Measurements from ENCODE around the gene DENND4B.

Gene DENND4B

DNA sequence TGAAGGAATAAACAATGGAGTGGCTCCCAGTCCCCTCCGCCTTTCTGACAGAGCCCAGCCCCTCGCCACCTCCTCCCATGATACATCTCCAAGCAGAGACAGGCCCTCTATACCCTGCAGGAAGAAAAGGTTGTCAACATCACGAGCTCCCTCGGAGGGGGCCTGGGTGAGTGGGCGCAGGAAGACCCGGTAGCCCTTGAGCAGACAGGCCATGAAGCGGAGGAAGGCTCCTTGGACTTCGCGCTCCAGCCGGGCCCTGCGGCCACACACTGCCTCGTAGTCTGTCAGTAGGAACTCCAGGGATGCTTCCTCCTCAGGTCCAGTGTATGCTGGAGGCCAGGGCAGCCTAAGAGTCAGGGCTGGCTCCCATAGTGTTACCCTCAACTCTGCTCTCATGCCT, 7.0 kb downstream of the DENND4B start:
- Histone ChIP-seq H3K27ac (no peak overlapping the region), H3K27me3 (no peaks in the 10 kb centered on the region), H3K4me3 (no peak overlapping the region), H3K36me3 (peaks cover 59 to 95% (median 80%) of the 10 kb centered on the region in 3 donors), H3K9me3 (no peaks in the 10 kb centered on the region), H3K4me1 (peaks cover 0 to 10% (median under 1%) of the 10 kb centered on the region in 4 donors)
- TF ChIP-seq, protein P1, sequence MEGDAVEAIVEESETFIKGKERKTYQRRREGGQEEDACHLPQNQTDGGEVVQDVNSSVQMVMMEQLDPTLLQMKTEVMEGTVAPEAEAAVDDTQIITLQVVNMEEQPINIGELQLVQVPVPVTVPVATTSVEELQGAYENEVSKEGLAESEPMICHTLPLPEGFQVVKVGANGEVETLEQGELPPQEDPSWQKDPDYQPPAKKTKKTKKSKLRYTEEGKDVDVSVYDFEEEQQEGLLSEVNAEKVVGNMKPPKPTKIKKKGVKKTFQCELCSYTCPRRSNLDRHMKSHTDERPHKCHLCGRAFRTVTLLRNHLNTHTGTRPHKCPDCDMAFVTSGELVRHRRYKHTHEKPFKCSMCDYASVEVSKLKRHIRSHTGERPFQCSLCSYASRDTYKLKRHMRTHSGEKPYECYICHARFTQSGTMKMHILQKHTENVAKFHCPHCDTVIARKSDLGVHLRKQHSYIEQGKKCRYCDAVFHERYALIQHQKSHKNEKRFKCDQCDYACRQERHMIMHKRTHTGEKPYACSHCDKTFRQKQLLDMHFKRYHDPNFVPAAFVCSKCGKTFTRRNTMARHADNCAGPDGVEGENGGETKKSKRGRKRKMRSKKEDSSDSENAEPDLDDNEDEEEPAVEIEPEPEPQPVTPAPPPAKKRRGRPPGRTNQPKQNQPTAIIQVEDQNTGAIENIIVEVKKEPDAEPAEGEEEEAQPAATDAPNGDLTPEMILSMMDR (IDR thresholded peaks at IDR 0.05) = no peak
- DNase-seq = no peak
- intact Hi-C loops (cut with DNase I; ENCODE audit: low total_unique reads) = no loop called here

DNA sequence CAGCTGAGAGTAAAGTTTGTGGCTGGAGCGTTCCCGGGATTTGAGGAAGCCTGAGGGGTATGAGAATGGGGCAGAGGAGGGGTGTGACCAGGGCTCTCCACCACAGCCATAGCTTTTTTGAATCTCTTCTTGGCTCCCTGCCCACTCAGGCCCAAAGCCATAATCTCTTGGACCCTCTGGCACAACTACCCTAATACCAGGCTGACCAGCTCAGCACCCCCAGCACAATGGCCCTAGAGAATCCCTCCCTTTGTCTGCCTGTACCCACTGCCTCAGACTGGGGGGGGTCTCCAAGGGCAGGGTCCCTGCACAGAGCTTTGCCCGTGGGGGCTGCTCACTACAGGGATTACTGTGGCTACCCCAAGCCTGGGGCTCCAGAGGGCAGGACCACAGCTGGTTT, 7.5 kb downstream of the DENND4B start:
- no peak overlapping the region for H3K27ac ChIP-seq
- no peak overlapping the region for H3K4me3 ChIP-seq
- no peaks in the 10 kb centered on the region for H3K9me3 ChIP-seq
- no peaks in the 10 kb centered on the region for H3K27me3 ChIP-seq
- intact Hi-C loops (cut with DNase I; ENCODE audit: low total_unique reads) = no loop called here
- peak in 1 of 2 donors; percentile 54 for DNase-seq
- peaks cover 0 to 5% (median 0%) of the 10 kb centered on the region in 4 donors for H3K4me1 ChIP-seq
- H3K36me3 ChIP-seq = peaks cover 64 to 96% (median 85%) of the 10 kb centered on the region in 3 donors
- TF ChIP-seq, protein P1 (IDR thresholded peaks at IDR 0.05) = no peak

DNA sequence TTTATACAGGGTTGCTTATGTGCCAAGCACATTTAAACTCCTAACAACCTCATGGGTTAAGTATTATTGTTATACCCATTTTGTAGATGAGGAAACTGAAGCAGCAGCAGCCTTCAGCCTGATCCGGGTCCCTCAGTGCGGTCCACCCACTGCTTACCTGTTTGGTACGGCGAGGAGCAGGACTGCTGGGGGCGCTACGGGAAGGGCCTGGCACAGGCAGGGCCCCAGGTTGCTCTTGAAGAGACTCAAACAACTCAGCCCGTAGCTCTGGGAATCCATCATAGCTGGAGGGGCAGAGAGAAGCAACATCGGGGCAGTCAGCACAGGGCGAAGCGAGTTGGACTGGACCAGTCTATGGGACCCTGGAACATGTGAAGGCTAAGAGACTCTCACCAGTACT, 9.2 kb downstream of the DENND4B start:
- no peak for DNase-seq
- no peaks in the 10 kb centered on the region for H3K27me3 ChIP-seq
- H3K4me3 ChIP-seq = no peak overlapping the region
- no peaks in the 10 kb centered on the region for H3K9me3 ChIP-seq
- no peak overlapping the region for H3K27ac ChIP-seq
- no peaks in the 10 kb centered on the region for H3K4me1 ChIP-seq
- peaks cover 79 to 98% (median 95%) of the 10 kb centered on the region in 3 donors for H3K36me3 ChIP-seq
- TF ChIP-seq, protein P1 (IDR thresholded peaks at IDR 0.05) = no peak
- intact Hi-C loops (cut with DNase I; ENCODE audit: low total_unique reads) = no loop called here

GRCh38 chr1:153936011-153936802, 10.3 kb downstream of the DENND4B start:
- H3K9me3 ChIP-seq = no peaks in the 10 kb centered on the region
- no peaks in the 10 kb centered on the region for H3K4me1 ChIP-seq
- intact Hi-C loops (cut with DNase I; ENCODE audit: low total_unique reads) = no loop called here
- H3K27me3 ChIP-seq = no peaks in the 10 kb centered on the region
- TF ChIP-seq, protein P1 (IDR thresholded peaks at IDR 0.05) = no peak
- H3K36me3 ChIP-seq = peaks cover 73 to 97% (median 92%) of the 10 kb centered on the region in 3 donors
- H3K4me3 ChIP-seq = no peak overlapping the region
- no peak overlapping the region for H3K27ac ChIP-seq
- DNase-seq = peak in 1 of 2 donors; percentile 39

DNA sequence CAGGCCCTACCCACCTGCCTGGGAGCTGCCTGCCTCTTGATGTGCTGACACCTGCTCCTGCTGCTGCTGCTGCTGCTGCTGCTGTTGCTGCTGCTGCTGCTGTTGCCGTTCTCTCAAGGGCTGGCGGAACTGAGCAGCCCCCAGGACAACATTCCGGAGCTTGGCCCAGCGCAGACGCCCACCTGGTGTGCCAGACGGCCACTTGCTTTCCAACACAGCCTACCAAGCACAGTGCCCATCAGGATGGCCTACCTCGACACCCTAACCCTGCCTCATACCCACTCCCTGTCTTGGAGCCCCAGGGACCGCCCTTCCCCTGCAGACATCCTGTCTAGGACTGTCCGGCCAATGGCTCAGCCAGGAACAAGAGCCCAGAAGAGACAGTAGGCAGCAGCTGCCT, 11.8 kb downstream of the DENND4B start:
- H3K27me3 ChIP-seq = no peaks in the 10 kb centered on the region
- DNase-seq = peak in 1 of 2 donors; percentile 55
- H3K36me3 ChIP-seq = peaks cover 61 to 97% (median 92%) of the 10 kb centered on the region in 3 donors
- no peak overlapping the region for H3K27ac ChIP-seq
- H3K4me1 ChIP-seq = no peaks in the 10 kb centered on the region
- H3K4me3 ChIP-seq = no peak overlapping the region
- TF ChIP-seq, protein P1 (IDR thresholded peaks at IDR 0.05) = no peak
- no peaks in the 10 kb centered on the region for H3K9me3 ChIP-seq
- intact Hi-C loops (cut with DNase I; ENCODE audit: low total_unique reads) = no loop called here

Data from tibial artery (tissue), 4 donors.